Right kidney (tissue), 1 donor: ENCODE results near the gene ALG14.
"Not testable (repeated sequence)": the region's sequence is repeated elsewhere in the genome, so short reads cannot be mapped to it uniquely, and the experiment has no call there.

Source experiments
- DNase-seq: peaks from one replicate; pipeline ENCODE4 v3.0.0-alpha.2; 2016

ALG14 gene

DNA sequence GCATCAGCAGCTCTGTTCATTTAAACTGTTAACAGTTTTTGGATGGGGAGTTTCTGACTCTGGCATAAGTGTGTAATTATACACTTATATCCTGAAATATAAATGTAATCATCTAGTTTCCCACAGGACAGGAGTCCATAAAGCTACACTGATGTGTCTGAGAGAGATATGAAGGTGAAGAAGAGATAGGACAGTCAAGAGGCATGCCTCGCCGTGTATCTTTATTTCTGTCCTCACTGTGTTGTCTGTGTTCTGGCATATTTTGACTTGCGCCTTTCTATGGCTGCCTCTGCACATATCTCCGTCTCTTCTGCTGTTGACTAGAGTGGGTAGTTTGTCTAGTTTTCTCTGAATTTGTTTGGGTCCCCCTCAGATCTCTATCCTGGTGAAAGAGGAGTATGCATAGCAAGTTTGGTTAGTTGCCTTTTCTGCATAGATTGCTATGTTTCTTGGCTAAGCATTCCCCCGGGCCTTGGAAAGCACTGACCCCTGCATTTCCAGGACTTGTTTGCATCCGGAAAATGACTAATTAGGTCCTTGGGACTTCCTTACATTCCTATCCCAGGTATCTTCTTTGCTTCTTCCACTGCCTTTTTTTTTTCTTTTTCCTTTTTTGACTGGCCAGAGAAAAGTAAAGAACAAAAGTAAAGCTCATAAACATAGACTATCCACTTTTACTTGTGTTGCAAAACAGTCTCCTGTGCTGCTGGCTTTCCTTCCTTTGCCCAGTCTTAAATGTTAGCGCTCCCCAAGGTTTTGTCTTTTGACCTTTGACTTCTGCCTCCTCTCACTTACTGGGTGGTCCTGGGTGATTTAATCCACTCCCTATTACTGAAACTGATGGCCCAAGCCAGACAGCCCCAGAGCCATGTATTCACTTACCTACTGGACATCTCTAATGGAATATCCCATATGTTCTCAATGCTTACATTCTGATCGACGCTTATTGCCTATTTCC, 118.2 kb downstream of the ALG14 start:
- DNase-seq = no peak

DNA sequence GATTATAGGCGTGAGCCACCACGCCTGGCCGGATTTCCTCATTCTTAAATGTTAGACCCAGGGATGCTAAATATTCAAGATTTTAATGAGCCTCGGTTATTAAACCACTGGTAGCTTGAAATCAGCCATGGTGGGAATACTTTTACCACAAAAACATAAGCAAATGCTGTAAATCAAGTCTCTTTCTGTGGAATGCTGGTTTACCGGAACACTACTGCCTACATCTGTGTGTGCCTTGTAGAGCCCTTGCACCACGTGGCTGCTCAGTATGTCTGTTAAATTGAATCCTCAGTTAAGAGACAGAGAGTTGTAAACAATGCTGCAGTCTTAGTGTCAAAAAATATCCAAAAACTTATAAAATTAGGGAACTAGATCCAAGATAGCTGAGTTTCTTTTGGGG, 119.0 kb downstream of the ALG14 start:
- DNase-seq = no peak

GRCh38 chr1:94953107-94953506, 119.6 kb downstream of the ALG14 start:
- DNase-seq = no peak

DNA sequence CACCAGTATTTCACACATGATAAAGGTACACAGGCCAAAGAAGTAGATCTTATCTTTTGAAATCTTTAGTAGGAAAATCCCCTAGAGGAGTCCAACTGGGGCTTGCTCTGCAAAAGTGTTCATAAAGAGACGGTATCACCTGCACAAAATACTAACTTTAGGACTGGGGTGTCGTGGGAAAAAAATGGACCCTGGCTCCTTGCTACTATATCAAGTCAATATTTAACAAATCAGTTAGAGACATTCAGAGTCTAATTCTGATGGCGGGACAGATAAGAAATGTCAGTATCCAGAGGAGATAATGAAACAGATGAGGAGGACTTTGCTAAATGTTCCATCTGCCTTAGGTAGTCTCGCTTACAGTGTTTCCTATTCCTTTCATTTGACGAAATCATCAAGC, 120.2 kb downstream of the ALG14 start:
- no peak for DNase-seq

- no peak for DNase-seq
These were observed 121.1 kb downstream of the ALG14 start for GRCh38 chr1:94951509-94952208.

GRCh38 chr1:94951046-94951445, 121.7 kb downstream of the ALG14 start:
- no peak for DNase-seq

DNA sequence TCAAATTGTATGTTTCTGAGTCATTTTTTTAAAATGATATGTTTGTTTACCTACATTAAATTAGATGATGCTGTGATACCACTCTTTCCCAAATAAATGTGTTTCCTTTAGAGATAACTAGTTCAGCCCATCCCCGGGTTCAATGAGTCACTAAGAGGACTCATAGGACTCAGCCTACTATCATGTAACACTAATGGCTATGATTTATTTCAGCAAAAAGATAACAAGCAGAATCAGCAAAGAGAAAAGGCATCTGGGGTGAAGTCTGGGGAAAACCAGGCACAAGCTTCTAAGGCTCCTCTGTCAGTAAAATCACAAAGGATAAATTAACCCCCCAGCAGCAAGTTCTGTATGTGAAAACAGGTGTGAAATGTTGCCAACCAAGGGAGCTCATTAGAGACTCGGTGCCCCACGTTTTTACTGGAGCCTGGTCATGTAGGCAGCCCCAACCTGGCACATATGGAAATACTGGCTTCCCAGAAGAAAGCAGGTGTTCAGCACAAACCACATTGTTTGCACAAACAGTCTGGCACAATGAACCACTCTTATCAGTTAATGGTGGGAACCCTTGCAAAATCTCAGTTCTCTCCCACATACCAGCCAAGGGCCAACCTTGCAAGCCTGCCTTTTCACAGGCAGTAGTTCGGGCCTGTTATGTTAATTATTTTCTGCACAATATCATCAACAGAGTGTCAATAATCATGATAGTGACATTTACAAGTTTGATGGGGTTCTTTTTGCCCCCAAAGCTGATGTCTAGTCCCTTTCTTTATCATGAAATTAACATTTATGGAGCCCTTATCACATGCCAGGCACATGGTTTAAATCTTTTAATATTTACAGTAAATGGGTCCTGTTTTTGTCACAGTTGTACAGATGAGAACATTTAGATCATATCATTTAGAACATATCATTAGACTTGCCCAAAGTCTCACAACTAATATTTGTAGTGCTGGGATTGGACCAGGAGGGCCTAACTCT, 122.8 kb downstream of the ALG14 start:
- DNase-seq = no peak

DNA sequence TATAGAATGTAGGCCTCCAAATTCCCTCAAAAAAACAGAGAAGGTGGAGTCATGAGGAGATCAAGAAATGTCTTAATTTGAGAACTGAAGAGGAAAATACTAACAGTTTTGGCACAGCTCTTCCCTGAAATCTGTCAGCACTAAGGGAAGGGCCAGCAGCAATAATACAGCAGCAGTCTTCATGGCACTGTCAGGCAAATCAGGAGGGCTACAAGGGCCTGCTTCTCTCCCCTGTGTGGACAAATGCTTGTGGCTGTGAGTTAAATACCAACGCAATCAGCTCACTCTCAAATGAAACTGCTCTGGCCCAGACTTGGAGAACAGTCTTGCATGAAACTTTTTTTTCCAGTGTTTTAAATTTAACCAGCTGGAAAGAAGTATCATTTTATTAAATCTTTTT, 125.3 kb downstream of the ALG14 start:
- no peak for DNase-seq

GRCh38 chr1:94946886-94947285, 125.9 kb downstream of the ALG14 start:
- DNase-seq = no peak

GRCh38 chr1:94942171-94943128, 130.3 kb downstream of the ALG14 start:
- no peak for DNase-seq

- not testable (repeated sequence) for DNase-seq
These were observed 131.3 kb downstream of the ALG14 start for GRCh38 chr1:94941480-94941879.

- no peak for DNase-seq
These were observed 132.0 kb downstream of the ALG14 start for GRCh38 chr1:94940738-94941137.

DNA sequence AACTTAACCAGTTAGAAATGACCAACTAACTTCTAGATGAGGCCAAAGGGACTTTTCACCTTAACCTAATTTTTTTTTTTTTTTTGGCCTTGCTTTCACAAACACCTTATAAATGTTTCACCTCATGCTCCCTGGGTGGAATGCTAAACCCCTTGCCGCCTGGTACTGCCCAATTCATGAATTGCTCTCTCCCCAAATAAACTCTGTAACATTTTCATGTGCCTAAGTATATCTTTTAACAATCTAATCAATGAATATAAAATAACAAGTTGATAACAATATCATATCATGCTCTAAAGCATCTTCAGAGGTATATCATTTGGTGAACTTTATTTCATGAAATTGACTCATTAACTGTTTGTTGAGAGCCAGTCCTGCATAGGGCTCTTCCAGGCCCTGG, 134.9 kb downstream of the ALG14 start:
- no peak for DNase-seq

- DNase-seq = no peak
These were observed 135.7 kb downstream of the ALG14 start for GRCh38 chr1:94936861-94937620.

GRCh38 chr1:94935476-94935875, 137.3 kb downstream of the ALG14 start:
- no peak for DNase-seq

GRCh38 chr1:94935034-94935433, 137.7 kb downstream of the ALG14 start:
- DNase-seq = no peak

GRCh38 chr1:94934551-94934950, 138.2 kb downstream of the ALG14 start:
- no peak for DNase-seq

- no peak for DNase-seq
These were observed 141.4 kb downstream of the ALG14 start for GRCh38 chr1:94931254-94931841.

DNA sequence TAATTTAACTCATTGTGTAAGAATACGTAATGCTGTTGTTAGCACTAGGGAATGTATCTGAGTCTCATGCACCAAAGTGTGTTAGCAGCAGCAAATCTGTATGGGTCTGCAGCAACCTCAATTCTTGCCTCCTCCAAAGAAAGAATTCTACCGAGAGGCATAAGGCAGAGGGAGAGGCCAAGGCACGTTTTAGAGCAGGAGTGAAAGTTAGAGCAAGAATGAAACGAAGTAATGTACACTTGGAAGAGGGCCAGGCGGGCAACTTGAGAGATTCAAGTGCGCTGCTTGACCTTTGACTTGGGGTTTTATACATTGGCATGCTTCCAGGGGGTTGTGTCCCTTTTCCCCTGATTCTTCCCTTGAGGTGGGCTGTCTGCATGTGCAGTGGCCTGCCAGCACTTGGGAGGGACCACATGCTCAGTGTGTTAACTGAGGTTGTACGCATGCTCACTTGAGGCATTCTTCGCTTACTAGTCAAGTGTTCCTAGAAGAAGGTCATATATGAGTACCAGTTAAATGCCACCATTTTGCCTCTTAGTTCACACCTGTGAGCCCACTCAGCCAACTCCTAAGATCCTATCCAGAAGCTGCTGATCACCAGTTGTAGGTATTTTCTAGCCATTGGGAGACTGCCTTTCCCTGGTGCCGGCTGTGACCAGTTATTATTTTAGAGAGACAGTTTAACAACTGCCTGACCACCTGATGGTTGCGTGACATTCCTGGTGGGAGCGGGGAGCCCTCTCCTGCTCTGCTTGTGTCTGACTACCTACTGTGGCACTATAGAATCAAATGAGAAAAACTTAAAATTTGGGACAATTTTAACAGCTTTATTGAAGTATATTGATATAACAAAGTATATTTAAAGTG, 143.2 kb downstream of the ALG14 start:
- no peak for DNase-seq
